Measurements from ENCODE around the gene FIZ1. TPM values are rescaled to one million over a fixed set of nuclear protein-coding genes. Genes with fewer than 3 reads are reported as not detected.
A peak's percentile ranks its signal among the peaks of the same experiment; 100 is the strongest.

Gene FIZ1
- total and polyA plus RNA-seq, 11 donors, result 10.0 to 16.7 (median 12.9) TPM

DNA sequence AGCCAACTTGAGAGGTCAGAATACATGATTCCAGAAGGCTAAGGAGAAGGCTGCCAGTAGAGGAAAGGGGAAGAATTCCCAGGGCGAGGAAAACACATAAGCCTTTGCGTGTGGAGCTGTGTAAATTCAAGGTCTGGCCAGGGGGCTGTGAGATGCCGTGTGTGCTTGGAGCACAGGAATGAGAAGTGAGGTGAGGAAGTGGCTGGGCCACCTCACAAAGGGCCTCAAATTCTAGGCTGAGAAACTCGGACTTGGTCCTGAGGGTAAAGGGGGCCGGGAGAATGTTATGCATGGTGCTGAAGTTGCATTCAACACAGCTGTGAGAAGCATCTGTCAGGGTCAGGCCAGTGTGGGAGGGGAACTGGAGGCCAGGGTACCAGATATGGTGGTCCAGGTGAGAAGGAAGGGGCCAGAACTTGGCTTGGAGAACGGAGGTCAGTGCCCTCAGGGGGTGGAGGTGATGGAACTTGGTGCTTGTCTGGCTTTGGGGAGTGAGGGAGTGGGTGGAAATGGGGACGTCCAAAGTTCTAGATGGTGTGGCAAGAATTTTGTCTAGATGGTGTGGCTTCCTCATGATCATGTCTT is 36.6 kb upstream of the FIZ1 start:
- intact Hi-C loops (cut with DNase I), result loop anchor here in 3 of 10 donors (2.0 to 10.0 kb wide), 3 partner anchors 17 to 251 kb away; partner anchors contain the start of genes RPL28 (in 1 of the 3) and TMEM238 (in 1 of the 3)
- TF ChIP-seq, protein P1, sequence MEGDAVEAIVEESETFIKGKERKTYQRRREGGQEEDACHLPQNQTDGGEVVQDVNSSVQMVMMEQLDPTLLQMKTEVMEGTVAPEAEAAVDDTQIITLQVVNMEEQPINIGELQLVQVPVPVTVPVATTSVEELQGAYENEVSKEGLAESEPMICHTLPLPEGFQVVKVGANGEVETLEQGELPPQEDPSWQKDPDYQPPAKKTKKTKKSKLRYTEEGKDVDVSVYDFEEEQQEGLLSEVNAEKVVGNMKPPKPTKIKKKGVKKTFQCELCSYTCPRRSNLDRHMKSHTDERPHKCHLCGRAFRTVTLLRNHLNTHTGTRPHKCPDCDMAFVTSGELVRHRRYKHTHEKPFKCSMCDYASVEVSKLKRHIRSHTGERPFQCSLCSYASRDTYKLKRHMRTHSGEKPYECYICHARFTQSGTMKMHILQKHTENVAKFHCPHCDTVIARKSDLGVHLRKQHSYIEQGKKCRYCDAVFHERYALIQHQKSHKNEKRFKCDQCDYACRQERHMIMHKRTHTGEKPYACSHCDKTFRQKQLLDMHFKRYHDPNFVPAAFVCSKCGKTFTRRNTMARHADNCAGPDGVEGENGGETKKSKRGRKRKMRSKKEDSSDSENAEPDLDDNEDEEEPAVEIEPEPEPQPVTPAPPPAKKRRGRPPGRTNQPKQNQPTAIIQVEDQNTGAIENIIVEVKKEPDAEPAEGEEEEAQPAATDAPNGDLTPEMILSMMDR (IDR thresholded peaks at IDR 0.05), result no peak
- no peak for TF ChIP-seq POLR2A (IDR thresholded peaks at IDR 0.05)
- 69 to 71% (median 70%) methylated on average over 7 of the region's 7 CpGs for WGBS, 4 donors
- H3K36me3 ChIP-seq, result peaks cover 0 to 6% (median 0%) of the 10 kb centered on the region in 9 donors
- no peaks in the 10 kb centered on the region for H3K9me3 ChIP-seq
- DNase-seq (no peak), ATAC-seq (no peak)
- H3K27me3 ChIP-seq, result no peaks in the 10 kb centered on the region
- peak overlapping the region in 11 of 12 donors; percentile 93 to 99 (median 97) for H3K27ac ChIP-seq
- H3K4me3 ChIP-seq, result peak overlapping the region; percentile 75 to 100 (median 98)
- H3K4me1 ChIP-seq, result peaks cover 9 to 69% (median 38%) of the 10 kb centered on the region in 12 donors

DNA sequence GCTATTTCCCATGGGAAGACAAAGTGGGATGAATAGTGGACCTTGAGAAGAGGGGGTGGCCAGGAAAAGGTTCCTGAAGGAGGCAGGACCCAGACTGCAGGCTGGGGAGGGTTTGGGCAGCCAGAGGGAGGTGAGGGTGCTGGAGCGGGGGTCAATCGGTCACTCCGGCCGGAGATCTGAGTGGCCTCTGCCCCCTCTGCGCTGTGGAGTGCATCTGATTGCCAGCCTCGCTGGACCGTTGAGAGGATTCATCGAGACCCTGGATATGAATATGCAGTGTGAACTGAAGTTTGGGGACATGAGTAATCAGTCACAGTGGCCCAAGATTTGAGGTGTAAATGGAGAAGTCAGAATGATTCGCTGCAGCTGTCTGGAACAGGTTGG is 36.0 kb upstream of the FIZ1 start:
- no peak for DNase-seq
- no peak for ATAC-seq
- no peaks in the 10 kb centered on the region for H3K9me3 ChIP-seq
- H3K27ac ChIP-seq, result peak overlapping the region; percentile 88 to 99 (median 97)
- H3K4me1 ChIP-seq, result peaks cover 9 to 65% (median 35%) of the 10 kb centered on the region in 12 donors
- intact Hi-C loops (cut with DNase I), result loop anchor here in 3 of 10 donors (2.0 to 10.0 kb wide), 3 partner anchors 17 to 251 kb away; partner anchors contain the start of genes RPL28 (in 1 of the 3) and TMEM238 (in 1 of the 3)
- TF ChIP-seq, protein P1 (IDR thresholded peaks at IDR 0.05), result no peak
- H3K4me3 ChIP-seq, result peak overlapping the region; percentile 75 to 100 (median 98)
- WGBS, 4 donors, result 6 to 16% (median 11%) methylated on average over 9 of the region's 9 CpGs
- peaks cover 0 to 6% (median 0%) of the 10 kb centered on the region in 9 donors for H3K36me3 ChIP-seq
- no peaks in the 10 kb centered on the region for H3K27me3 ChIP-seq

DNA sequence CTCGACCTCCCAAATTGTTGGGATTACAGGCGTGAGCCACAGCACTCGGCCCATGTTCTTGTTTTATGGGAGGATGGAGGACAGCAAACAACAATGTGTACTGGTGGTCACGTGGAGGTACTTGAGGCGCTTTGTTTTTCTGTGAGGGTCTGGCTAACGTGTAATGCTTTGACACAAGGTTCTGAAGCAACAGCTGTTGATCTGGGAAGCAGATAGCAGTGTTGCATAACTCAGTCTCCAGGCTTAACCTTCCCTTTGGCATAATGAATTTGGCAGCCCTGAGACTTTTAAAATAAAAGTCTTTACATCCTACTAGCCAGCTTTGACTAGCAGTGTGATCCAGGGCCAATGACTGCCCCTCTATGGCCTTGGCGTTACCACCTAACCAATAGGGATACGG is 34.5 kb upstream of the FIZ1 start:
- H3K27me3 ChIP-seq, result no peaks in the 10 kb centered on the region
- peaks cover 0 to 6% (median 0%) of the 10 kb centered on the region in 9 donors for H3K36me3 ChIP-seq
- peak overlapping the region in 5 of 12 donors; percentile 93 to 98 (median 96) for H3K27ac ChIP-seq
- H3K4me1 ChIP-seq, result peaks cover 6 to 50% (median 24%) of the 10 kb centered on the region in 12 donors
- ATAC-seq, result no peak
- no peak overlapping the region for H3K4me3 ChIP-seq
- H3K9me3 ChIP-seq, result no peaks in the 10 kb centered on the region
- 77 to 88% (median 80%) methylated on average over 8 of the region's 8 CpGs for WGBS, 4 donors
- DNase-seq, result no peak
- TF ChIP-seq POLR2A (IDR thresholded peaks at IDR 0.05), result no peak
- TF ChIP-seq, protein P1 (IDR thresholded peaks at IDR 0.05), result no peak
- intact Hi-C loops (cut with DNase I), result loop anchor here in 8 of 10 donors (2.0 to 10.0 kb wide), 14 partner anchors 19 to 249 kb away; partner anchors contain the start of genes C19orf85 (in 1 of the 8), FIZ1 (in 1 of the 8), ISOC2 (in 1 of the 8) and RPL28 (in 1 of the 8)

DNA sequence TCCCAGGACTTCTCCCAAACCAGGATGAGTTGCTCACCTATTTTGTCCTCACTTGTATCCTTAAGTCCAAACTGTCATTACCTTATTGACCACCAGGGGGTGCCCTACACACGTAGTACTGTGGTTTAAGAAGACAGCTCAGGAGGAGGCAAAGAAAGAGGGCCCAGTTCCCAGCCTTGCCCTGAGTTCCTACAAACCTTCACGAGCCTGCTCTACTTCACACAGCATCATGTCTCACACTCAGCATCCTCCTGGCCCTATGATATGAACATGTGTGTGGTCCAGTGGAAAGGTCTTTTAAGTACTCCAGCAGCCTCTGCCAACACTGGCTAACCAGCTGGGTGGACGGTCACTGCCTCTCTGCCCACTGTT is 33.1 kb upstream of the FIZ1 start:
- DNase-seq (peak; percentile 42 to 86 (median 83)), ATAC-seq (peak; percentile 16 to 62 (median 58))
- Histone ChIP-seq H3K9me3 (no peaks in the 10 kb centered on the region), H3K36me3 (no peaks in the 10 kb centered on the region), H3K4me1 (peaks cover 6 to 40% (median 22%) of the 10 kb centered on the region in 12 donors), H3K27me3 (no peaks in the 10 kb centered on the region), H3K4me3 (no peak overlapping the region), H3K27ac (peak overlapping the region in 1 of 12 donors; percentile 67)
- intact Hi-C loops (cut with DNase I), result loop anchor here in 9 of 10 donors (1.0 to 10.0 kb wide), 14 partner anchors 28 to 248 kb away; partner anchors contain the start of genes C19orf85 (in 1 of the 9), FIZ1 (in 1 of the 9), ISOC2 (in 1 of the 9) and RPL28 (in 1 of the 9)
- WGBS, 4 donors, result 20 to 30% (median 28%) methylated on average over 3 of the region's 3 CpGs
- TF ChIP-seq POLR2A (IDR thresholded peaks at IDR 0.05), result no peak
- TF ChIP-seq, protein P1 (IDR thresholded peaks at IDR 0.05), result peak; percentile 78 to 97 (median 86)

Measured in heart left ventricle (tissue), 16 donors.